NCI-H524 treated with DMSO at 0.1 percent for 48 hours (cell line): ENCODE measurements around the gene PTP4A2.
"Not testable (repeated sequence)": the region's sequence is repeated elsewhere in the genome, so short reads cannot be mapped to it uniquely, and the experiment has no call there.

Source experiments
- DNase-seq: peaks from one replicate; lab custom pipeline; 2025; lab: John Stamatoyannopoulos, UW

The PTP4A2 gene

DNA sequence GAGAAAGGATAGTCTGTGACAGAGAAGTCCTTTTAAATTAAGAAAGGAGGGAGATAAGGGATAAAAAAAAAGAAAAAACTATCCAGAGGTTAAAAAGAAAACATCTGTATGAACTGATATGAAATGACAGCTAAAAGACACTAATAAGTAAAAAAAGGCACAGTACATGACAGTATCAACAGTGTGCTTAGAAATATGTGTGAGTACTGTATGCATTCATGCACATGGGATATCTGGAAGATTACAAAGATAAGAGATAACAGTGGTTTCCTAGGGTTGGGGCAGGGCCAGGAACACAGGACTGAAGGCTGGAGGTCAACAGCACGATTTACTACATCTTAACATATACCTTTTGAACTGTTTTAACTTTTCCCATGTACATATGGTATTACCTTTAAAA lies 13.3 kb downstream of the PTP4A2 start:
- no peak for DNase-seq

DNA sequence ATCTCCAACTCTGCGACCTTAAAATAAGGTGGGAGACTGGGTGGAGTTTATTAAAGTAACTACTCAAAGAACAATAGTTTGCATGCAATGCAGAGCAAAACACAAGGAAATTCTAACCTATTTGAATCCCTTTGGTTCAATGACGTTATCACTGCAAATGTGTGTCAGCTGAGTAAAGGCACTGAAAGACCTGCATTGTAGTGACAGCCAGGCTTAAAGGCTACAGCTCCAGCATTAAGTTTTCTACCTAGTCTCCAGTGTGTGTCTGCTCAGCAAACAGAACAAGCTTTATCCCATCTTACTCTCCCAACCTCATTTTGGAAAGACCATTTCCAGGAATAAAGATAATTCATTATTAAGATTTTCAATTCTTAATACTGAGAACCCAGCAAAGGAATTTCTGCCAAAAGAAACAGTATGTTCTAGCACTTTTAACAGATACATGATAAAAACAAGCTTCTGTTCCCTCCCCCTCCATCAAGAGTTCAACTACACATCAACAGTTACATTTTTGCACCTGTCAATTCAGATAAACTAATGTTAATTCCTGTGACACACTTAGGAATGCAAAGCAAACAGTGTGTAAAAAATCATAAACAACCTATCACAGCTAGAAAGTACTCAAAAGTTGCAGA lies 14.2 kb downstream of the PTP4A2 start:
- no peak for DNase-seq

GRCh38 chr1:31920956-31921355 lies 17.2 kb downstream of the PTP4A2 start:
- DNase-seq: no peak

- no peak for DNase-seq
These were observed 18.6 kb downstream of the PTP4A2 start for GRCh38 chr1:31919591-31919990.

- DNase-seq: no peak
These were observed 22.7 kb downstream of the PTP4A2 start for GRCh38 chr1:31915438-31915837.

- DNase-seq: no peak
These were observed 24.2 kb downstream of the PTP4A2 start for GRCh38 chr1:31913968-31914367.

DNA sequence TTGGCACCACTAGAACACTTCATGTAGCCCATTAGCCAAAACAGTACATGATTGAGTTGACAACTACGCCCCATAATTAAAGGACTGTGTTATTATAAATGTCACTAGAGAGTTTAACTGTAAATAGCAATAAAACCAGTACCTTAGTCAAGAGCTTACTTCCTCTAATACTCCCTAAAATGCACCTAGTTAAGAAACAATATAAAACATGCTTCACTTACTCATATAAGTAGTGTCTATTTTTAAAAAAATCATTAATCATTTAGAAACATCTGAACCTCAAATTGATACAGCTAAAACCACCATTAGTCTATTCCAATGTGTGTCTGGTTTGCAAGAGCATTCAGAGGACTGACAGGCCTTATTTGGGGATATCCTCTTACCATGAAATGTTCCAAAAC lies 25.3 kb downstream of the PTP4A2 start:
- no peak for DNase-seq

DNA sequence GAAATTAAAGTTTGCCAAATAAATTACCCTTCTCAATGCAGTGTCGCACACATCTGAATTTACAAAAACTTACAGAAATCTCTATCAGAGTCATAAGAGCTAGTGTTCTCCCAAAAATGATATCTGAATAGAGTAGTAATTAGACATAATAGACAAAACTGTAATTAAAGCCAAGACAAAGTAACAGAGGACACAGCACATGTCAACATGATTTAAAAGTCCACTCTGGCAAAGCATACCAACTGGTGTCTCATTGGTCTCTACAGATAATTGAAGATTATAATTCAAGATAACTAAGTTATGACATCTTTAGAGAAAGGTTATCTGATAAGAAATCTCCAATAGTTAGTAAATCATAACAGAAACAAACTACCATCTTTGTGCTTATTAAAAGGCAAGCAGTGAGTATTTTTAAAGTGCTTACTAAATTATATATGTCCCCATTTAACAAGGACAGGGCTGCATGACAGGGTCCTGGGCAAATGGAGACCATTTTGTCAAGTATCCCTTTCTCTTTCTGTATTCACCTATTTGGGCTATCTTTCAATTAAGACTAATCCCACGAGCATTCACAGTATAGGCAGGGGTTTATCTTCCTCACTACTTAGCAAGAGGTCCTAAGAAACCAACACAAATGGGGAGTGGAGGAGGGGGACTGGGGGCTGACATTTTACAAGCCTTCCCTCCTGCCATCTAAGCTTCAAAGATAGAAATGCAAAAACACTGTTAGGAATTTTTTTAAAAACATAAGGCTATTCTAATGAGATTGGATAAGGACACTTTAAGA lies 26.0 kb downstream of the PTP4A2 start:
- no peak for DNase-seq

DNA sequence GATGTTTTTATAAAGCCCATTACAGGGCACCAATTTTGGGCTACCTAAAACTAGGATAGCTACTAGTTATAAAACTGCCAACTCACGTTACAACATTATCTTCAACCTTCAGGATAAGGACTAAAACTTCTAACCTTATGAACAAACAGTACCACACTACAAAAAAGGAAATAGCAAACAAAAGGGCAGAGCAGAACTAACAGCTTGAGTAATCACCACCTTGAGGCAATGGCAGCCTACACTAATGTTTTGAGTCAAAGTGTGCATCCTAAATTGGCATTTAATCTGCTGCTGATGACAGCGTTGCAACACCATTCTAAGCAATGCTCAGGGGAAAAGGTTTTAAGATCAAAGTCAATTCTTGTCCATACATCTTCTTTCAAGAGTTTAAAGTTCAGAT lies 27.2 kb downstream of the PTP4A2 start:
- no peak for DNase-seq

DNA sequence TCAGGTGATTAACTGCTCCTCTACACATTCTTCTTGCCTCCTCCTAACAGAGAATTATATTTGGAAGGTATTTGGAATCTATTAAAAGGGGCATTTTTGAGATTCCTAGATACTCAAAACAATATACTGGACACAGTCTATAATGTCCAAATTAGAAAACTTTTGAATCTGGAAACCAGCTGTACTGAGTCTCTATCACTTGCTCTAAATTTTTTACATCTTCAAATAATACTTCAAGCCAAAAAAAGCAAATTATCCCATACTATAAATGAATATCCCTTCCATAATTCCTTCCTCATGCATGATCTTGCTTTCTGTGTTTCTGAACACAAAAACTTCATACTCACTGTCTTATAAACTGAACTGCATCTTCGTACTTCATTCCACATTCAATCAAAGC lies 28.5 kb downstream of the PTP4A2 start:
- DNase-seq: no peak

DNA sequence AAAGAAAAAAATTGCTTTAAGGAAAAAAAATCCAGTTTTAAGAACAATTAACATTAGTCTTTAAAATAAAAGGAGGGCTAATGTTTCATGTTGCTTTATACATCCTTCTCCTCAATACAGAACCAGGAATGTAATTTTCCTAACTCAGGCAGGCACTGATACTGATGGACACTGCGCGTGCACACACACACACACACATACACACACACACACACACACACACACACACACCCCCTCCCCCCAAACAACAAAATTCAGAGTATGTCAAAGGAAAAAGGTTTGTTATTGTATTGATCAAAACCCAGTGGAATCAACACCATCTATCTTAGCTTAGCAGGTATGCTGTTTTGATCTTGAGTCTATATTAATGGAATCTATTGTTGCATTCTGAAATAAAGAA lies 31.6 kb downstream of the PTP4A2 start:
- no peak for DNase-seq

GRCh38 chr1:31905681-31906080 lies 32.5 kb downstream of the PTP4A2 start:
- DNase-seq: no peak

- no peak for DNase-seq
These were observed 33.1 kb downstream of the PTP4A2 start for GRCh38 chr1:31905093-31905509.

DNA sequence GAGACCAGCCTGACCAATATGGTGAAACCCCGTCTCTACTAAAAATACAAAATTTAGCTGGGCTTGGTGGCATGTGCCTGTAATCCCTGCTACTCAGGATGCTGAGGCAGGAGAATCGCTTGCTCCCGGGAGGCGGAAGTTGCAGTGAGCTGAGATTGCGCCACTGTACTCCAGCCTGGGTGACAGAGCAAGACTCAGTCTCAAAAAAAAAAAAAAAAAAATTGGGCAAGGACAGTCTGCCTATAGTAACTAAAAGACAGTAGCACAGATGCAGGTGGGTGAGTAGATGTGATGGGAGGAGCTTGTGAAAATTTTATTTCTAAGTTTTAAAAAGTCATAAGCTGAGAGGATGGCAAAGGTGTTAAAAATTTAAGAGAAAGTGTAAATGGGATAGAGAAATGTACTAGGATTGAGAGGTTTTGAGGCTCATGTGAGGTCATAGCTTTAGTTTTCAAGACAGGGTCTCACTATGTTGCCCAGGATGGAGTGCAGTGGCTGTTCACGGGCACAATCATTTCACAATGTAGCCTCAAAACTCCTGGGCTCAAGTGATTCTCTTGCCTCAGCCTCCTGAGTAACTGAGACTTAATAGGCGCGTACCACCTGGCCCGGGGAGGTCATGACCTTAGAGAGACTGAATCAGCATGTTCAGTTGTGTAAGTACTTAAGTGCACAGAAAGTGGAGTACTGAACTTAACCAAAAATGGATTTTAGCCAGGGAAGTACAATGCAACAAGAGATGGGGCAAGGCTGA lies 33.7 kb downstream of the PTP4A2 start:
- no peak for DNase-seq

DNA sequence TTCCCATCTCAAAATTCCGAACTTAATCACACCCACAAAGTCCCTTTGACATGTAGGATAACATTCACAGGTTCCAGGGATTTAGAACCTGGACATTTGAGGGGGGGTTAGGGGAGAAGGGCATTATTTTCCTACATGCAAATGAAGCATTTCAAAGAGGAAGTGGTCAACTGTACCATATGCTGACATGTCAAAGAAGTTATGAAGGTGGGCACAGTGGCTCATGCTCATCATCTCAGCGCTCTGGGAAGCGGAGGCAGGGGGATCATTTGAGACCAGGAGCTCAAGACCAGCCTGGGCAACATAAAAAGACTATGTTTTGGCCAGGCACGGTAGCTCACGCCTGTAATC lies 35.7 kb downstream of the PTP4A2 start:
- DNase-seq: no peak

DNA sequence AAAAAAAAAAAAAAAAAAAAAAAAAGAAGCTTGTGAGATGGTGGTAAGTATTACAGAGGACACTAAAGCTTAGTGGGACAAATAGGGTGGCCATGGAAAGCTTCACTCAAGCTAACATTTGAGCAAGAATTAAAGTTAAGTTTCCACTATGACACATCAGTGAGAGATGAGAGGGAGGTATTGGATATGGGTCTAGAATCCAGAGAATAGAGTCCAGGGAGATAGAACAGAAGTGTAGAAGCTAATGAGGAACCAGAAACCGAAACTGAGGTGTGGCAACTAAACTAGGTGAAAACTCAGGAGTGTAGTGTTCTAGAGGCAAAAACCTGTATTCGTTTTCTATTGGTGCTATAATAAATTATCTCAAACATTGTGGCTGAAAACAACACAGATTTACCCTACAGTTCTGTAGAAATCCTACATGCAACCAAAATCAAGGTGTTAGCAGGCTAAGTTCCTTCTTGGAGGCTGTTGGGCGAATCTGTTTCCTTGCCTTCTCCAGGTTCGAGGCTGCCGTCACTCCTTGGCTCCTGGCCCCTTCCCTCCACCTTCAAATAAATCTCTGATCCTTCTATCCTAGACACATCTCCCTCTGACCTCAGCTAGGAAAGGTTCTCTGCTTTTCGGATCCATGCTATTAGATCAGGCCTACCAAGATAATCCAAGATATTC lies 36.2 kb downstream of the PTP4A2 start:
- no peak for DNase-seq

- DNase-seq: no peak
These were observed 37.4 kb downstream of the PTP4A2 start for GRCh38 chr1:31900790-31901189.

GRCh38 chr1:31897526-31898100 lies 40.6 kb downstream of the PTP4A2 start:
- DNase-seq: no peak

DNA sequence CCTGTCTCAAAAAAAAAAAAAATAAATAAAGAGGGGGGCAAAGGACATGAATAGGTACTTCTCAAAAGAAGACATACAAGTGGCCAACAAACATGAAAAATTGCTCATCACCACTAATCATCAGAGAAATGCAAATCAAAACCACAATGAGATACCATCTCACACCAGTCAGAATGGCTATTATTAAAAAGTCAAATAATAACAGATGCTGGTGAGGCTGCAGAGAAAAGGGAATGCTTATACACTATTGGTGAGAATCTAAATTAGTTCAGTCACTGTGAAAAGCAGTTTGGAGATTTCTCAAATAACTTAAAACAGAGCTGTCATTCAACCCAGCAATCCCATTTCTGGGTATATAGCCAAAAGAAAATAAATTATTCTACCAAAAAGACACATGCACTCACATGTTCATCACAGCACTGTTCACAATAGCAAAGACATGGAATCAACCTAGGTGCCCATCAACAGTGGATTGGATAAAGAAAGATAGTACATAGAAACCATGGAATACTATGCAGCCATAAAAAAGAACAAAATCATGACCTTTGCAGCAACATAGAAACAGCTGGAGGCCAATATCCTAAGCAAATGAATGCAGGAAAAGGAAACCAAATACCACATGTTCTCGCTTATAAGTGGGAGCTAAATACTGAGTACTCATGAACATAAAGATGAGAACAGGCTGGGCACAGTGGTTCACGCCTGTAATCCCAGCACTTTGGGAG lies 42.5 kb downstream of the PTP4A2 start:
- not testable (repeated sequence) for DNase-seq

GRCh38 chr1:31891280-31891679 lies 46.9 kb downstream of the PTP4A2 start:
- DNase-seq: no peak

- no peak for DNase-seq
These were observed 49.9 kb downstream of the PTP4A2 start for GRCh38 chr1:31888291-31888690.

DNA sequence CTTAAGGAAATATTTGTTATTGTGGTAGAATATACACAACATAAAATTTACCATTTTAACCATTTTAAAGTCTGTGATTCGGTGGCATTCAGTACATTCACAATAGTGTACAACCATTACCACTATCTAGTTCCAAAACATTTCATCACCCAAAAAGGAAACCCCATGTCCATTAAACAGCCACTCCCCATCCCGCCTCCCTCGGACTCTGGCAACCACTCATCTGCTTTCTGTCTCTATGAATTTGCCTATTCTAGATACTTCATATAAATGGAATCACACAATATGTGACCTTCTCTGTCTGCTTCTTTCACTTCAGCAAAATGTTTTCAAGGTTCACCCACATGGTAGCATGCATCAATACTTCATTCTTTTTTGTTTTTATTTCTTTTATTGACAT lies 51.3 kb downstream of the PTP4A2 start:
- DNase-seq: no peak
